GM19351 (cell line): ENCODE results near the gene UGT1A8.
"Not testable (repeated sequence)": the region's sequence is repeated elsewhere in the genome, so short reads cannot be mapped to it uniquely, and the experiment has no call there.

Experiments
- ATAC-seq: cut with Tn5 transposase; IDR thresholded peaks from one replicate; pipeline ENCODE4 v1.9.1; 2021; ENCODE audit warnings: mild to moderate bottlenecking, moderate library complexity; ENCODE audit not compliant: unreplicated experiment

Gene UGT1A8

DNA sequence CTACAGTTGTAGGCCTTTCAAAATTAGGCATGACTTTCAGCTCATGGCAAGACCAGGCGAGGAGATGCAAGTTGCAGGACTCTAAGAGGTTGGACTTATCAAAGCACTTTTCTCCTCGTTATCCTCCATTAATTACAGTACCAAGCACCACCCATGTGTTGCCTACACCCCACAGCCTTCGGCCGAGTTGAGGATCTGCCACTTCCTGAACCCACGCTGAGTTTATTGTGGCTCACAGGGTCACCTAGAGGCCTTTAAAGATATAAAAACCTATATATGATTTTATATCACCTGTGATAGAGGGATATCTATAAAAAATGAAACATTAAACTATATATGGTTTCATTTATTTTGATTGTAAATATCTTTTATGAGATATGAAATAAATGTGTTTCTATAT lies 21.4 kb downstream of the UGT1A8 start:
- ATAC-seq, result no peak

DNA sequence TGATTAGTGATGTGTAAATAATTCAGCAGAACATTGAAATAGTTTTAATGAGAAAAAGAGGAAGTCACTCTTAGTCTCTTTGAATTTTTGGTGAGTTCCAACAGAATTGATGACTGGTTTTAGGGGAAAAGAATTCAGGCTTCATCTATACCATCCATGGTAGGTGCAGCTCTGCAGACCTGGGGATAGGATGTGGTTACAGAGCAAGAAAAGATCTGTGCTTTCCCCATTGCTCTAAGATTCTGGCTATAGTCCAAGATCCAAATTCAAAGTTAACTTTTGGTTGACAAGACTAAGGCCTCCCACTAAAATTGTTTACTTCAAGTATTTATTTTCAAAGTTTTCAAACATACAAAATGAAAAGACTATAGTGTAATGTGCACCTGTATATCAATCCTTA lies 22.4 kb downstream of the UGT1A8 start:
- ATAC-seq, result no peak

DNA sequence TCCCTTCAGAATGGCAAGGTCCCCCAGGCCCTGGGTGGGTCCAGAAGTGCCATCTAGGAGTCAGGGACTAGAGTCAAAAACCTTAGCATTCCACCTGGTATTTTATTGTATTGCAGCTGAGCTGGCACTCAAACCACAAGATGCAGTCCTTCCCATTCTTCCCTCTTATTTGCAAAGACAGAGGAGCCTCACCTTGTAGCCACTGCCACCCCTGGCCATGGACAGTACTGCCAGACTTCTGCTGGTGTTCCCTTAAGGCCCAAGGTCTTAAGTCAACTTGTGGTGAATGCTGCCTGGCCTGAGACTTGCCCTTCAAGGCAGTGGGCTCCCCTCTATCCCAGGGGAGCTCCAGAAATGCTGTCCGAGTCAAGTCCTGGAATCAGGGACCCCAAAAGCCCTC lies 25.7 kb downstream of the UGT1A8 start:
- ATAC-seq, result no peak

DNA sequence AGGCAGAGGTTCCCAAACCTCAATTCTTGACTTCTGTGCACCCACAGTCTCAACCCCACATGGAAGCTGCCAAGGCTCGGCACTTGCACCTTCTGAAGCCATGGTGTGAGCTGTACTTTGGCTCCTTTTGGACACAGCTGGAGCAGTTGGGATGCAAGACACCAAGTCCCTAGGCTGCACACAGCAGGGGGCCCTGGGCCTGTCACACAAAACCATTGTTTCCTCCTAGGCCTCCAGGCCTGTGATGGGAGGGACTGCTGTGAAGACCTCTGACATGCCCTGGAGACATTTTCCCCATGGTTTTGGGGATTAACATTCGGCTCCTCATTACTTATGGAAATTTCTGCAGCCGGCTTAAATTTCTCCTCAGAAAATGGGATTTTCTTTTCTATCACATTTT lies 28.6 kb downstream of the UGT1A8 start:
- not testable (repeated sequence) for ATAC-seq

DNA sequence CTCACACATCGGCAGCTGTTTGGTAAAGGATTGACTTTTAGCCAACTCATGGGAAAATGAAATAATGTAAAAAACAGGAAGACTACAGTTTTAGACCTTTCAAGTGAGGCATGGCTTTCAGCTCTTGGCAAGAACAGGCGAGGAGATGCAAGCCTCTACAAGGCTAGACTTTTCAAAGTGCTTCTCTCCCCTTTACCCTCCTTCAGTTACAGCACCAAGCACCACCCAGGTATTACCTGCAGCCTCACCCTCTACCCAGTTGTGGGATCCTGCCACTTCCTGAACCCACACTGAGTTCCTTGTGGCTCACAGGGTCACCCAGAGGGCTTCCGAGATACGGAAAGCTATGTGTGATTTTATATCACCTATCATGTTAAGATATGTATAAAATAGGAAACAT lies 33.5 kb downstream of the UGT1A8 start:
- ATAC-seq, result no peak

DNA sequence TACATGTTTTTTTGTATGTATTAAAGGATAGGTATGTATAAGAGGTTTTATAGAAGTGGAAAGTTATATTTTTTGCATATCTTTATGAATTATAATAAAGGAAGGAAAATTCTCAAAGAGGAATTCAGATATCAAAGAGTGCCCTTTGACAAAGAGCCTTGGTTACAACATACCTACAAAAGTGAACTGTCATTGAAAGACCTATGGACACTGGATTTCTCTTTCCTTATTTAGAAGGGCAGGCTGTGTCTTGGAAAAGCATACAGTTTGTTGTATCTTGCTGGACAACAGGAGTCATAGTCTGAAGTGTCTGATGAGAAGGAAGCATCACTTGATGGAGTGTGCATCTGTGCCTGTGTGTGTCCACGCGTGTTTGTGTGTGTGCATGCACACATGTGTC lies 34.0 kb downstream of the UGT1A8 start:
- no peak for ATAC-seq

DNA sequence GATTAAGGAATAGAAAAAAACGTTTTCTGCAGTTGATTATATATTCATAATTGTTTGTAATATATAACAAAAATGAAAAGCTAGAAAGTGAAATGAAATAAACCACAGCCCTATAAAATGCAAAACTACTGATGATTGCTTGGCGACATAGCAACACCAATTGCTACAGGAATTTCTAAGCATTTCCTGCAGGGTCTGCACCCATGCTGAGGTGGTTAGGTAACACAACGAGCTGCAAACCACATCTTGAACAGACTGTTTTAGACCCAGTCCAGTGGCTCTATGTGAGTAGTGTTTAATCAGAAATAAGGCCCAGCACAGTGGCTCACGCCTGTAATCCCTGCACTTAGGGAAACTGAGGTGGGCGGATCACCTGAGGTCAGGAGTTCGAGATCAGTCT lies 37.1 kb downstream of the UGT1A8 start:
- ATAC-seq, result no peak

DNA sequence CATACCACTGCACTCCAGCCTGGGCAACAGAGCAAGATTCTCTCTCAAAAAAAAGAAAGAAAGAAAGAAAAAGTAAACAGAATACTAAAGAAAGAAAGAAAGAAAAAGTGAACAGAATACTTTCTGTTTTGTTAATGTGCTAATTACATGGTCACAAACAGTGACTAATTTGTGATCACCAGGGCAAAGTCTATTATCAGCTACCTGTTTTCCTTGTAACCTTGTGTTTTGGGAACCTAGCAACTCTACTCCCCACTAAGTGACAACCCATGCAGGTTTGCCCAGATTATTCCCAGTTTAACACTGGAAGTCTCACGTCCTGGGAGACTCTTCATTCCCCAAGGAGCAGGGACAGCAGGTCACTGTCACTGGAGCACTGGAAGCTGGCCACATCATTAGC lies 37.6 kb downstream of the UGT1A8 start:
- no peak for ATAC-seq

DNA sequence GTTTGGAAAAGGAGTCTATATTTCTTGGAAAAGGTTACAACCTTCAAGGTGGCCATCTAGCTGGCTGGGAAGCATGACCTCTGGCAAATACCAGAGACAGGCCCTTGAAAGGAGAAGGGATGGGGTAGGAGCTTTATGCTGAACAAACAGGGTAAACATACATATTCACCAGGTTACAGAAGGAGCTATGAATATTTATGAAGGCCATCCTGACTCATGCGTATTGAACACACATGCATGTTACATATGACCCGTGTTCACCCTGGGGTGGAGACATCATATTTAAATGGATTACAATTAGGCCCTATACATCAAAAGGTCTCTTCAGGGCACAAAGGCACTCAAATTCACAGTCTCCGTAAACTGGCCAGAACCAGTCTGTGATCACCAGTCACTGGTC lies 38.5 kb downstream of the UGT1A8 start:
- not testable (repeated sequence) for ATAC-seq

DNA sequence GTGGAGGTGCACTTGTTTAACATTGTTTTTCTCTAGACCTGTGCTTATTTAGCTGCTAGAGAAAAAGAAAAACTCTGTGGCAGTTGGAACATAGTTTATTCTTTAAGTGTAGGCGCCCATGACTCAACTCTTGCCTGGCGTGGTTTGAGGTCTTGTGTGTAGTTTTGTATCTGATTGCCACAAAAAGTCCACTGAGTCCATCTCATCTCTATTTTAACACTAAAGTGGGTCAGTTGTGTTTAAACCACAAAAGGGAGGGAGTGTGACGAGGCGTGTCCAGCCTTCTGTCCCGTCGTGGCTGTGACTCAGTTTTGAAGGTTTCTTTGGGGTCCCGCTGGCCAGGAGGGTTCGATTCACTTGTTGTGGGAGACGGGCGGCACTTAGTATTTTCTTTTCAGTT lies 39.0 kb downstream of the UGT1A8 start:
- ATAC-seq, result no peak

DNA sequence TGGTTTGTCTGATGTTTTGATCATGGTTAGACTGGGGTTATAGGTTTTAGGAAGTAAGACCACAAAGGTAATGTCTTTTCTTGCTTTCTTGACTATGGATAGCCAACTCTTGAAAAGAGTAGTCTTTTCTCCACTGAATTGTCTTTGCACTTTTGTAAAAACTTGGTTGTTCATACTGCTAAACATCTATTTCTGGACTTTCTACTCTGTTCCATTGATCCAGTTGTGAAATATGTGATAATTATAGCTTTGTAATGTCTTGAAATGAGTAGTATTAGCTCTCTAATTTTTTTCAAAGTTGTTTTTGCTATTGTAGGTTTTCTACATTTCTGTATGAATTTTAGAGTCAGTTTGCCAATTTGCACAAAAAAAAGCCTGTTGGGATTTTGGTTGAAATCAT lies 41.2 kb downstream of the UGT1A8 start:
- ATAC-seq, result no peak

DNA sequence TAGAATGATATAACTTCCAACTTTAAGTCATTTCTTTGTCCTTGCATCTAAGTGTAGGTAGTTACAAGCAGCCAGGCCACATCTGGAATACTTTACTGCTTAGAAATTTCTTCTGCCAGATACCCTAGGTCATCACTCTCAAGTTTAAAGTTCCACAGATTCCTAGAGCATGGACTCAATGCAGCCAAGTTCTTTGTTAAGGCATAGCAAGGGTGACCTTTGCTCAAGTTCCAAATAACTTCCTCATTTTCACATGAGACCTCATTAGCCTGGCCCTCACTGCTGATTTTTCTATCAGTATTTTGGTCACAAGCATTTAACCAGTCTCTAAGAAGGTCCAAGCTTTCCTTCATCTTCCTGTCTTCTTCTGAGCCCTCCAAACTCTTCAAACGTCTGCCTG lies 46.5 kb downstream of the UGT1A8 start:
- no peak for ATAC-seq

DNA sequence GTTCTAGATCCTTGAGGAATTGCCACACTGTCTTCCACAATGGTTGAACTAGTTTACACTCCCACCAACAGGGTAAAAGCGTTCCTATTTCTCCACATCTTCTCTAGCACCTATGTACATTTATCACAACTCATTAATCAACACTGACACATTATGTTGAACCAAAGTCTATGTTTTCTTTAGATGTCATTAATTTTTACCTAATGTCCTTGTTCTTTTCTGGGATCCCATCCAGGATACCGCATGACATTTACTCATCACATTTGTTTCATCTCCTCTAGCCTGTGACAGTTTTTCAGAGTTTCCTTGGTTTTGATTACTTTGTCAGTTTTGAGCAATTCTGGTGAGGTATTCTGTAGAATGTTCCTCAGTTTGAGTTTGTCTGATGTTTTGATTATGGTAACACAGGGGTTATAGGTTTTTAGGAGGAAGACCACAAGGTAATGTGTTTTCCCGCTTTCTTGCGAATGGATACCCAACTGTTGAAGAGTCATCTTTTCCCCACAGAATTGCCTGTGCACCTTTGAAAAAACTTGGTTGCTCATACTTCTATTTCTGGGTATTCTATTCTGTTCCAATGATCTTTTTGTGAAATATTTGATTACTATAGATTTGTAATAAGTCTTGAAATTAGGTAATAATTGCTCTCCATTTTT lies 51.3 kb downstream of the UGT1A8 start:
- ATAC-seq, result no peak

DNA sequence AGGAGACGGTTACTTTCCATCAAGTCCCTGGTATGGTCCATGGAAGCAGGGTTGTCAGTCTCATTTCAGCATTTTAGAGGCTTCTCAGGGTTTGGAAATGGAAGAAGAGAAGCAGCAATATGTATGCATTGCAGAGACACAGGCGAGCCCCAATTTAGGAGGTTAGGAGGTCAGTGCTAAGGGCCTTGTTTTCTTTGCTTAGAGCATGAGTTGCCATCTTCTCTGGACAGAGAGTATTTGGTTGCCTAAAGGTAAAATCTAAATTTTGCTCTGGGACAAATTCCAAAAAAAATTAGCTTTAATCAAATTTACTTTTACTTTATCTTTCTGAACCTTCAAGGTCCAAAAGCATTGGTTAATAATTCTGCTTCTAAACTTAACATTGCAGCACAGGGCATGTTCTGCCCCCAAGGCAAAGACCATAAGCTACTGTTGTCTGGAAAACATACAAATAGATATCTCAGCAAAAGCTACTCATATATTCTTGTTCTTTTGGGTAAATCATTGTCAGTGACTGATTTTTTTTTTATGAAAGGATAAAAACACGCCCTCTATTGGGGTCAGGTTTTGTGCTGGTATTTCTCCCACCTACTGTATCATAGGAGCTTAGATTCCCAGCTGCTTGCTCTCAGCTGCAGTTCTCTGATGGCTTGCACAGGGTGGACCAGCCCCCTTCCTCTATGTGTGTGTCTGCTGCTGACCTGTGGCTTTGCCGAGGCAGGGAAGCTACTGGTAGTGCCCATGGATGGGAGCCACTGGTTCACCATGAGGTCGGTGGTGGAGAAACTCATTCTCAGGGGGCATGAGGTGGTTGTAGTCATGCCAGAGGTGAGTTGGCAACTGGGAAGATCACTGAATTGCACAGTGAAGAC lies 54.1 kb downstream of the UGT1A8 start, which contains the start of gene UGT1A9:
Gene UGT1A9, plus strand, starts transcription at position 609 of the 872 bp plus-strand sequence. Its CDS starts 37 bp downstream, at position 646.
- ATAC-seq, result no peak

DNA sequence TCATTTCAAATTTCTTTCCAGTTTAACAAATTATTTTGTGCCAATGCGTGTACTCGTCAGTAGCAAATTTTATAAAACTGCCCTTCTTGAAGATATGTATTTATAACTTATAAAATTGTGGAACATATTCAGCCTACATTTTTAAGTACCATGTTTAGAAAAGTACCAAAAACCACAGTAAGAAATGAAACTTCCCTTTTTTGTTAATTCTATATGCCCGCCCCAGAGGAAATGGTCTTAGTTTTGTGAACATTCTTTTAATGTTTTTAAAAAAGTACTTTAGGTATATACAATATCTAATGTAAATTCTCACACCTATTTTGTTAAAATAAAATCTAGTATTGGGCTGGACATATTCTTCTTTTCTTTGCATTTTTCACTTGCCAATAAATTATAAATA lies 55.5 kb downstream of the UGT1A8 start:
- no peak for ATAC-seq

DNA sequence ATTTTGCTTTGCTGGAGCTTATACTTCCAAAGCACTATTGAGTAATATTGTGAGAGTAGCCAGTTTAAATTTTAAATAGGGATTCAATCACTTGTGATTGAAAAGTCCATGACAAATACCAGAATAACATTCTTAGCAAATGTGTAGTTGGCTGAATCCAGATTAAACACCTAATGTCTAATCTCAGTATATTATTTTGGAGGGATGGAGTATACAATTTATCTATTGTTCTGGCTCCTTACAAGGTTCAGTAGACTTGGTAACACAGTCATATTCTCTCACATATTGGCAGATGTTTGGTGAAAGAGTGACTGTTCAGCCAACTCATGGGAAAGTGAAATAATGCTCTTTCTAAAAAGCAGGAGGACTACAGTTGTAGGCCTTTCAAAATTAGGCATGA lies 56.5 kb downstream of the UGT1A8 start:
- no peak for ATAC-seq

DNA sequence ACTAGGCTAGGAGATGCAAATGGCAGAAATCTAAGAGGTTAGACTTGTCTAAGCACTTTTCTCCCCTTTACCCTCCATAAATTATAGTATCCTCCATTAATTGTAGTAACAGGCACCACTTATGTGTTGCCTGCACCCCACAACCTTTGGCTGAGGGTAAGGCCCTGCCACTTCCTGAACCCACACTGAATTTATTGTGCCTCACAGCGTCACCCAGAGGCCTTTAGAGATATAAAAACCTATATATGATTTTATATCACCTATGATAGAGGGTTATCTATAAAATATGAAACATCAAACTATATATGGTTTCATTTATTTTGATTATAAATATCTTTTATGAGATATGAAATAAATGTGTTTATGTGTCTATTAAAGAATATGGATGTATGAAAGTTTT lies 56.9 kb downstream of the UGT1A8 start:
- ATAC-seq, result no peak

DNA sequence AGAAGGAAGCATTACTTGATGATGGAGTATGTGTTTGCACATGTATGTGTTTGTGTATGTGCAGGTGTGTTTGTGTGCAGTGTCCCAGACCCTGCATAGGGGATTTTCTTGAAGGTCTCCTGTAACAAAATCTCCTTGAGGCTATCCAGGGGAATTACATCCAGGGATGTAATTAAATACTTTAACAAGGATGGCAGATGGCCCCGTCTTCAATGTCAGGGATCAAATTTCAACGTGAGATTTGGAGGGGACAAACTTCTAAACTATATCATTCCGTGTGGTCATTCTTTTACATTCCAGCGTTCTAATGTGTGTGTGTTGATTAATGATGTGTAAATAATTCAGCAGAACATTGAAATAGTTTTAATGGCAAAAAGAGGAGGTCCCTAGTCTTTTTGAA lies 57.6 kb downstream of the UGT1A8 start:
- no peak for ATAC-seq

DNA sequence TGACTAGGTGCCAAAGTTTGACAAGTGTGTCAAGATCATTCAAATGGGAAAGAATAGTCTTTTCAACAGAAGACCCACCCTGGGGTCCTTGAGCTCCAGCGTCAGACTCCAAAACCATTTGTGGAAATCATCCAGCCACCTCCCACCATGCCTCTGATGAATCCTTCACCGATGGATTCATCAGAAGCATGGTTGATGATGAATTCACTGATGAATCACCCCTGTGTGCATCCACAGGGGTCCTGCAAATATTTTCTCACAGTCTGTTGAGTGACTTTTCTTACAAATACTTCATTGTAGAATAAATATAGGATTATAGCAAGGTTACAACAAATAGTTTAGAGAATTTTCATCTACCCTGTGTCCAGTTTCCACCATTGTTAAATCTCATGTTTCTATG lies 58.6 kb downstream of the UGT1A8 start:
- no peak for ATAC-seq

DNA sequence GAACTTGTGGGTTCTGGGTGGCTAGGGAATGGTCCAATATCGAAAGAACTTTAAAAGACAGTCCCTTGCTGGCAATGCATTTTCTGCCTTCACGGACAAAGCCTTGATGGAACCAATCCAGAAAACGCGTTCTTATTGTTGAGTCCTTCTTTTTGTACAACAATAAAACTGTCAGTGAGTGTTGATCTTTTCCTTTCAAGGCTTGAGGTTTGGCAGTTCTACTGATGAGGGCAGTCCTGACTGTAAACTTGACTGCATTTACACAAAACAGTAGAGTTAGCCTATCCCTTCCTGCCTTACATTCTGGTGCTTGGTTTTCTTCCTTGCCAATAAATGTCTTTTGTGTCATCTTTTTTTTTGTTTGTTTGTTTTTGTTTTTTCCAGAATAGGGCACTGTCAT lies 61.8 kb downstream of the UGT1A8 start:
- no peak for ATAC-seq

DNA sequence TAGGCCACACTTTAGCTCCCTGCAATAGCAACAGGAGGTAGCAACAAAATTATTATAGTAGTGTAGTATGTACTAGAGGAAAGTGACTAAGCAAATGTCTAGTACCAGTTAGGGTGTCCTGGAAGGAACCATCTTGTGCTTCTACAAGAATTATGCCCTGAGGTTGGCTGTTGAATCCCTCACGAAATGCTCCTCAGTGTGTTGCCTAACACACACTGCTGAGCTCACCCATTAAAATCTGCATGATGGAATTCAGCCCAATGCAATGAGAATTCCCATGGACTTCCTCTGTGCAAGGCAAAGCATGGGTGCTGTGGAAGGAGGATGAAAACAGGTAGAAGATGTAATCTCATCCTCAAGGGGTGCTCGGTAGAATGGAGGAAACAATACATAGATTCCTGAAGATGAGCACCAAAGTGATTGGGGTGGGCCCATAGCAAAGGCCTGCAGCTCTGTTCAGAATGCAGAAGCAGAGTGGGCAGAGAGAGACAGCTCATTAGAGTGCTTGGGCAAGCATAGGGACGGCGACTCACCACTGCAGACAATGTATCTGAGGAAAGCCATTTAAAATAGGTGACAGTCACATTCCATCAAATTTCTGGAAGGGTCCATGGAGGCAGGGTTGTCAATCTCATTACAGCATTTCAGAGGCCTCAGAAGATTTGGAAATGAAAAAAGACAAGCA lies 63.1 kb downstream of the UGT1A8 start:
- ATAC-seq, result no peak
